Activated CD8-positive, alpha-beta memory T cell treated with anti-CD3 and anti-CD28 coated beads, Interleukin-2, amount 50 U/mL, for 1 hour (primary cell): ENCODE results near the gene GALNT16.

Experiments
- DNase-seq: peaks from one replicate; pipeline ENCODE4 v3.0.0-alpha.2; 2020; ENCODE audit errors: extremely low read depth

Gene GALNT16

GRCh38 chr14:69317102-69317755 lies 57.3 kb downstream of the GALNT16 start:
- no peak for DNase-seq

- DNase-seq = no peak
Observed at GRCh38 chr14:69317780-69318179, 57.8 kb downstream of the GALNT16 start.

- no peak for DNase-seq
Observed at GRCh38 chr14:69318241-69318640, 58.3 kb downstream of the GALNT16 start.

- DNase-seq = no peak
Observed at GRCh38 chr14:69318901-69319475, 59.0 kb downstream of the GALNT16 start.

- no peak for DNase-seq
Observed at GRCh38 chr14:69319911-69320310, 60.0 kb downstream of the GALNT16 start.

GRCh38 chr14:69320581-69321365 lies 60.8 kb downstream of the GALNT16 start:
- DNase-seq = no peak

- DNase-seq = no peak
Observed at GRCh38 chr14:69321601-69322330, 61.8 kb downstream of the GALNT16 start.

GRCh38 chr14:69323266-69323998 lies 63.5 kb downstream of the GALNT16 start:
- DNase-seq = no peak

GRCh38 chr14:69323999-69324282 lies 64.0 kb downstream of the GALNT16 start:
- no peak for DNase-seq

GRCh38 chr14:69324341-69324931 lies 64.5 kb downstream of the GALNT16 start:
- DNase-seq = no peak

- no peak for DNase-seq
Observed at GRCh38 chr14:69325086-69325485, 65.1 kb downstream of the GALNT16 start.

GRCh38 chr14:69325646-69326265 lies 65.8 kb downstream of the GALNT16 start:
- DNase-seq = no peak

- no peak for DNase-seq
Observed at GRCh38 chr14:69326611-69327010, 66.7 kb downstream of the GALNT16 start.

GRCh38 chr14:69327507-69327906 lies 67.5 kb downstream of the GALNT16 start:
- no peak for DNase-seq

GRCh38 chr14:69328317-69328716 lies 68.4 kb downstream of the GALNT16 start:
- no peak for DNase-seq

GRCh38 chr14:69328765-69329164 lies 68.8 kb downstream of the GALNT16 start:
- no peak for DNase-seq

- no peak for DNase-seq
Observed at GRCh38 chr14:69331206-69331605, 71.2 kb downstream of the GALNT16 start.

GRCh38 chr14:69332782-69333395 lies 72.9 kb downstream of the GALNT16 start:
- no peak for DNase-seq

- no peak for DNase-seq
Observed at GRCh38 chr14:69333791-69334337, 73.9 kb downstream of the GALNT16 start.

GRCh38 chr14:69334576-69334975 lies 74.6 kb downstream of the GALNT16 start:
- DNase-seq = no peak
